Cerebellar nuclear complex (tissue), 1 donor: Measurements from ENCODE around the gene FAM20C.
"Not testable (repeated sequence)": the region's sequence is repeated elsewhere in the genome, so short reads cannot be mapped to it uniquely, and the experiment has no call there.

Experiments
- DNase-seq, 2 experiments: peaks; one replicate each; lab custom pipeline; 2025; lab: John Stamatoyannopoulos, UW

Gene FAM20C

DNA sequence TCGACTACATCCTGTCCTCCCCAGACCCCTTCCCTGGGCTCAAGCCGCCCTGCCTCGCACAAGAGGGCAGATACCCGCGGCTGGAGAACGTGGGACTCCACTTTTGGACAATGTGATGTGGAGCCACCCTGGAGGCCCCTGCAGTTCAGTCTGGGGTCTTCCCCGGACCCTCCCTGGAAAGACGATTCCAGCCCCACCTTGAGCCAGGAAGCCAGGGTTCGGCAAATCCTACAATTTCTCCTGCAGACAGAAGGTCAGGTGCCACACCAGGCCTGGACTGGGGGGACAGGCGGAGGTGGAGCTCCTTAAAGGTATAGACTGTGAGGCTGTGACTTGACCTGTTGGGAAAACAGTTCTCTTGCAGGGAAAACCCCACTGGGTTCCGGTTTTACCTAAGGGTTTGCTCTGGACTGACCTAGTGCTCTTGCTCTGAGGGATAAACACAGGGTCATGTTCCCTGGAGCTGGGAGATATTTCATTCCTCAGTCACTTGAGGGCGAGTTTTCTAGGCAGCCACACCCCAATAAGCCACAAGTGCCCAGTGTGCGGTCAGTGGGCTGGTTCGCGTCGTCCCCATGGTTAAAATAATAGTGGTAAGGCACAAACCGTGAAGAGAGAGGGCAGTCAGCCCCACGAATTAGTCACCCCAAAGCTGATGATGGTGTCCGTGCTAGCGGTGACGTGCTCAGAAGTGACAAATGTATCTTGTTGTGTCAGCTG lies 99.2 kb downstream of the FAM20C start:
- no peak for DNase-seq

DNA sequence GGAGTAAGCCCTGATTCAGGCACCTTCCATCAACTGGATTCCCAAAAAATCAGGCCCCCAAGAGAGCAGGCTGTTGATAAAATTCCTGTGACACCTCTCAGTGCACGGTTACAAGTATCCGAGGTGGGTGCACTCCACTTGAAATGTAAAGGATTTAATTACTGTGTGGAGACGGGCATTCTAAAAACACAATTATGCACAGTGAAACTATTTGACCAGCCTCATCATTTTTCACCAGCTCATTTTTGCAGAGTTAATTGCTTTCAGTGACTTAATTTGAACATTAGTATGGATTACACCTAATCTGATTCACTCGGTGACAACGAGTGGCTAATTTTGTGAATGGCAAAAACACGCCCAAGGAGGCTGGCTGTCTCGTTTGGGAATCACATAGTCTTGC lies 99.9 kb downstream of the FAM20C start:
- DNase-seq: no peak

DNA sequence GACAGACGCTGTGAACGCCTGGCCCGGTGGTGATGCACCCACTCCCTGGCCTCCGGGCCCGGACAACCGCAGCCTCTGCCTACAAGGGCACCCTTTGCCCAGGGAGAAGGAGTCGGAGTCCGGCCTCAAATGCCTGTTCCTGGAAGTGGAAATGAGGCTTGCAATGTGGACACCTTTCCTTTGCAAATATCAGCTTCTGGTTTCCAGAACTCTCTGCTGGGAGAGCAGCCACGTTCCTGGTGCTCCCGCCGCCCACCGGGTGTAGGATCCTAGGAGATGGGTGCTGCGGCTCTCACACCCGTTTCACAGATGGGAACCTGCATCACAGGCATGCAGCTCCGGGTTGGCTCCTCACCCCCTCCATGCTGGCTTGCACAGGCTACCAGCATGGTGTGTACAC lies 100.5 kb downstream of the FAM20C start:
- DNase-seq: no peak

DNA sequence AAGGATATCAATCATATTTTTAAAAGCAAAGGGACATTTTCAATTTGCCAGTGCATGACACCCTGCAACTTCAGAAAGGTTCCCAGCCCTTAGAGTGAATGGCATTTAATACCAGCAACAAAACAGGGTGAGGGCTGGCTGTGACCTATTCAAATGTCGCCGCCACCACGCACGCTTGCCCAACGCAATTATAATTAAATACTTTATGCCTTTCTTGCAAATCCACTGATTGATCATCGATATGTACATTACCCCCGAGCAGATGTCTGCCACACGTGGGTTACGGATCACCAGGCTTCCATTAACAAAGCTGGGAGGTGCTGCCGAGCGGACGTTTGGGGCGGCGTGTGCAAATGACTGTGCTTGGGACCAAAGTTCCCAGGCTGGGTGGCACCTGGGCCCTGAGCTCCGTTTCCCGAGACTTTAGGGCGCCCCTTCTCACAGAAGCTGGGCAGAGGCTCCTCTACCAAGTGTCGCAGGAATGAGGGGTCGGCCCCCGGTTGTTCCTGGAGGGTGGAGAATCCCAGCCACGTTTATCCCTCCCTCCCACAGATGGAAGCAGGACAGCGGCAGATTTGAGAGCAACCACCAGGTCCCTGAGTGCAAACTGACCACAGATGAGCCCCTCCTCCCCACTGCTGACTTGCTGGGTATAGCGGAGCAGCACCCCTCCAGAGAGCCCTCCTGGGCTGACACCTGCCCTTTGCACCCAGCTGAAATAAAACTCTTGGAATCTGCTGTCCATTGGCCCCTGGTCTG lies 101.5 kb downstream of the FAM20C start:
- no peak for DNase-seq

DNA sequence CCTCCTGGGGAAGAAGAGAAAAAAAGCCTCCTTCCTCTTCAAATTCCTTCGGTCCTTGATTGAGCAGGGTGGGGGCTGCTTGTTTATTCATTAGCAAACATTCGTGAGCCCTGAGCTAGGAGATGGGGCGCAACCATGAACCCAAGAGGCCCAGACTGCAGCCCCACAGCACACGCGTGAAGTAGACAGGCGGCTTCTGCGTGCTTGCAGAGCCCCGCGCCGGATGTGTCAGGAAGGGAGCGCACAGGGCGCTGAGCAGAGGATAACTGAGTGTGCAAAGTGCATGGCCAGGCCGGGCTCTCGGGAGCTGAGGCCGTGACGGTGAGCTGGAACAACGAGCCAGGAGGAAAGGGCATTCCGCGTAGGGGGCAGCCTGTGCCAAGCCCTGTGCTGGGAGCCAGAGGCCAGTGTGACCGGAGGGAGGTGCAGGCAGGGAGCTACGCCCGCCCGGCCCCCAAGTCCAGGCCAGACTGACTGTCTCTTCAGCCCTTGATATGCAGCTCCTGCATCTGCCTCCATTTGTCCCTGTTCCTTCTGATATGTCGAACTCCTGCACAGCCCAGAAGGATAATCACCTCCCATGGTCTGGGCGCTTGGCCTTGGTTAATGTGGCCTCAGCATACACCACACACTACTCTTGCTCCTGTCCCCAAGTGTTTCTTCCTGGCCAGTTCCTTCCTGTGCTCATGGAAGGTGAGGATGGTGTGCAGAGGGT lies 102.2 kb downstream of the FAM20C start:
- DNase-seq: no peak

DNA sequence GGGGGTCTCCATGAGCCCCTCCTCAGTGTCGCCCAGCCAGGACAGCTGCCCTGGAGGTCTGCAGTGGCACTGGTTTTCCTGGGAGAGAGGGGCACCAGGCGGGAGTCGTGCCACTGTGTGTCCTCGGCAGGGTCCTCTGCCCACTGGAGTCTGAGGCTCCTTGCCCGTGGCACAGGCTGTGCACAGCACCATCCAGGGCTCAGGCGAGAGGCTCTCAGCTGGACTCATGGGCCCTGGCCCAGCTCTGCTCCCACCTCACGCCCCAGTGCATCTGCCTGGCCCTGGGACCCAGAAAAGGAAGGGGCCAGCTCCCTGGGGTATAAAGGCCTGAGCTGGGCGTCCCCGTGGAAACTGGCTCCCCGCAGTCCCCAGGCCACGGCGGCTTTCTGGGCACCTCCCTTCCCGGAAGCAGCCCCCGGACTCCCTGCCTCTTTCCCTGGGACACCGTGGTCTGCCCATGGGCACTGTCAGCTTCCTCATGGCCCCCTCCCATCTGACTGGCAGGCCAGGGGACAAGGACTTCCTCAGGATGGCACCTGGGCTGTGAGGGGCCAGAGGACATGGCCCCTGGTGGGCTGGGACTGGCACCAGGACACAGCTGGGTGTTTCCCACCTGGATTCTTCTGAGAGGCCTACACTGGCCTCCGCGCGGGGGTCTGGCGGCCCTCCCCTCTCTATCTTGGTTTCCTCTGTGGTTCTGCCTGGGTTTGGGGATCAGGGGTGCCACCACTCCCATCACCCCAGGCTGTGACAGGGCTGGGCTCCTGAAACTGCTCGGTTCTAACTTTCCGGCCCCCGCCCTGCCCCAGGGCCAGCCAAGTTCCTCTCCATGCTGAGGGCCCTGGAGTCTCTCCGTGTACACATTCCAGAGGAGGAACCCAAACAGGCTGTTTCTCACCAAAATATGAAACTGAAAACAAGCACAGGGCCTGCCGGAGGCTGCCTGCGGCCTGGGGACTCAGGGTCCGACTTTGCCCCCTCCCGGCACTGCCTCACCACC lies 103.1 kb downstream of the FAM20C start:
- DNase-seq: no peak

DNA sequence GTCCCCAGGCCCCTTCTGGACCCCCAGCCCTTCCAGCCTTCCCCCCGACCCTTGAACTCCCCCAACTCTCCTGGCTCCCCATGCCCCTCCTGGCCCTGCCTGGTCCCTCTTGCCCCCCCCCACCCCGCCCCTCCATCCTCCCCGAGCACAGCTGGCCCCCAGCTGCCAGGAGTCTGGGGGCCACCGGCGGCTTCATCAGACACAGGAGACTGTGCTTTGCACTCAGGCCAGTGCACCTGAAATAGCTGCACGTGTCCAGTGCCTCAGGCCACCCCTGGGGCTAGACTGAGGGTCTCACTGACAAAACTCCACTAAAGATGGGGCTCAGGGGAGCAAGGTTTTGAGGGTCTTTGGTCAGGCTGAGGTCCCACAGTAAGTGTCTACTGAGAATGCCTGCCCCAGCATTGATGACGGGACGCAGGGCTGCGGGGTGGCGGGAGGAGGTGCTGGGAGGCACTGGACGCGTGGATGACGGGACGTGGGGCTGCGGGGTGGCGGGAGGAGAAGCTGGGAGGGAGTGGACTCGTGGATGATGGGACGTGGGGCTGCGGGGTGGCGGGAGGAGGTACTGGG lies 104.1 kb downstream of the FAM20C start:
- no peak for DNase-seq

DNA sequence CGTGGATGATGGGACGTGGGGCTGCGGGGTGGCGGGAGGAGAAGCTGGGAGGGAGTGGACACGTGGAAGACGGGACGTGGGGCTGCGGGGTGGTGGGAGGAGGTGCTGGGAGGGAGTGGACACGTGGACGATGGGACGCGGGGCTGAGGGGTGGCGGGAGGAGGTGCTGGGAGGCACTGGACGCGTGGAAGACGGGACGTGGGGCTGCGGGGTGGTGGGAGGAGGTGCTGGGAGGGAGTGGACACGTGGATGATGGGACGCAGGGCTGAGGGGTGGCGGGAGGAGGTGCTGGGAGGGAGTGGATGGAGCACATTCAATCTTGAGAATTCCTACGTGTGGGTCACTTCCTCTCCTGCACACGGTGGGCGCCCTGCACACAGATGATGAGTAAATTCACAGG lies 104.8 kb downstream of the FAM20C start:
- not testable (repeated sequence) for DNase-seq

DNA sequence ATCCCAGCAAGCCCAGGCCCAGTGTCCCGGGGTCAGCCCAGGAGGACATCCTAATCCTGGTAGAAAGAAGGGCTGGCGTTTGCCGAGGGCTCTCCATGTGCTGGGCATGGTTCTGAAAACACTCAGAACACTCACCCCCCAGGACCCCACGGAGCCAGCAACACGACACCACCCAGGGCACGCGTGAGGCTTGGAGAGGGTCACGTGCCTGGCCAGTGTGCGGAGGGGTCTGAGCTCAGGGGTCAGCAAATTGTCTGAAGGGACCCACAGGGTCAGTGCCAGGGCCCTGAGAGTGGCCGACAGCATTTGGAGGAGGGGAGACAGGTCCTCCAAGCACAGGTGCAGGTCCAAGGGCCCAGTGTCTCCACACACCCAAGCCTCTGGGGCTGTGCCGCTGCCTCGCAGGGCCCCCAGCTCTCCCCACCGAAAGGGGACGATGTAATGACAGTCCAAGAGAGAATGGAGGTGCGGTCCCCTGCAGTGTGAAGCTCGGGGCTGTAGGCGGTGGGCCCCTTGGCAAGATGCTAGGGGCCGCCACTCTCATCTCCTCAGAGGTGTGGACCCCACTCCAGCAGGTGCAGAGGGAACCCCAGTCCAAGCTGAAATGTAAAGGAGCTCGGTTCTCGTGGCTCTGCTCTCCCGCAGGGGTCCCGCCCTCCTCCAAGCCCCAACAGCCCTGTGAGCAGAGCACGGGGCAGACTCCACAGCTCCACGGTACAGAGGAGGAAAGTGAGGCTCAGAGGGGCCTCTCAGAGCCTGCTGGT lies 105.4 kb downstream of the FAM20C start:
- no peak for DNase-seq

DNA sequence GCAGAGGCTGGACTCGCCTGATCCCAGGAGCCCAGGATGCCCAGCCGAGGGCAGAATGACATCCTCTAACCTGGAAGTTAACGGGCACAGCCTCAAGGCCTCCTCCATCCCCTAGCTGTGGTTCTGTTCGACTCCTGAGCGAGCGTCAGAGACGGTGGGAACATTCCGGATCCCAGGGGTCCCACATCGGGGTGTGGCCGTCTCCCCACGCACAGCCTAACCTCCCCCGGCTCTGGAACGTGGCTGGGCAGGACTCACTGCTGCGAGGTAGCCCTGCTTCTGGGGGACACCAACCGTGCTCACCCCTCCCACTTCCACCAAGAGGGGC lies 106.0 kb downstream of the FAM20C start:
- DNase-seq: no peak

DNA sequence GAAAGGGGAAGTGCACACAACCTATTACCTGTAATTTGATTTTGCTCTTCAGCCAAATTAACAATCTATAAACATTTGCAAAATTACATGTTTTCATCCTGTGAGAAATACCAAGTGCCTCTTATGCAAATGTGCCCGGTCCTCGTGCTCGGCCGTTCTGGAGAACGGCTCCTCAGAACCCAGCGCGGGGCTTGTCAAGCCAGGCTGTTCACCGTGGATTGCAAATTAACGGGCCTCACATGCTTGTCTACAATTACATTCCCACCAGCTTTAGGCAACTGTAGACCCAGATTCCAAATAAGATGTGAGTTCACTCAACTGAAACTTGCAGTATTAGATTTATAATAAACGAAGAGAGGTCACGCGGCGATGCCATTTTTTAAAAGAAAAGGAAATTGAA lies 106.4 kb downstream of the FAM20C start:
- no peak for DNase-seq

DNA sequence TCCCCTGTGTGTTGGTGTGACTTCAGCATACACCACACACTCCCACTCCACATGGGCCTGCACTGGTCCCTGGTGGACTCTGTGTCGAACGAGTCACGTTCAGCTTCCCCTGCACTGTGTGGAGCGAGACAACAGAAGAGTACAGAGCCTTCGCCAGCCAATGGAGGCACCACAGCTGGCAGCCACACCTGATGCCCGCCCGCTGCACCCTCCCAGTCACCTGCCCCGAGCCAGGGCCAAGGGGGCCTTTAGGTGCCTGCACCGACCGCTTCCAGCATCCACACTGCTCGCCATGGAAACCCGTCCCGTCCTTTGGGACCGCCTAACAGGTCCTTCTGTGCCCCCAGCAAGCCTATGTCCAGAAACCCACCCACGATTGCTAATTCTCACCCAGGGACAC lies 106.8 kb downstream of the FAM20C start:
- no peak for DNase-seq

DNA sequence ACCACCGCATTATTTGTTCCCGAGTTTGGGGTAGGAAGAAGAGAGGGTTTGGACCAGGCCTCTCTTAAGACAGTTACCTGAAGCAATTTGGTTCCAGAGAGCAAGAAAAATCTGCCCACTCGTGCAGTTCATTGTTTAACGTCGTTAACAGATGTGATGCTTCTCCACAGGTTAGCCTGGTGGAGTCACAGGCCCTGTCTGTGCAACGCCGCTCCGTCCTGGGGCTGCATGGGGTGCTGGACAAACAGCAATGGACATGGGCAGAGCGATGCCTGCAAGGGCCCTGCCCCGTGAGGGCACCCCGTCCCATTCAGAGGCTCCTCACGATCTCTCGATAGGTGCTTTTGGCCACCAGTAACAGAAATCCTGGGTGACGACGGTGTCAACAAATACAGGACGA lies 107.3 kb downstream of the FAM20C start:
- no peak for DNase-seq

DNA sequence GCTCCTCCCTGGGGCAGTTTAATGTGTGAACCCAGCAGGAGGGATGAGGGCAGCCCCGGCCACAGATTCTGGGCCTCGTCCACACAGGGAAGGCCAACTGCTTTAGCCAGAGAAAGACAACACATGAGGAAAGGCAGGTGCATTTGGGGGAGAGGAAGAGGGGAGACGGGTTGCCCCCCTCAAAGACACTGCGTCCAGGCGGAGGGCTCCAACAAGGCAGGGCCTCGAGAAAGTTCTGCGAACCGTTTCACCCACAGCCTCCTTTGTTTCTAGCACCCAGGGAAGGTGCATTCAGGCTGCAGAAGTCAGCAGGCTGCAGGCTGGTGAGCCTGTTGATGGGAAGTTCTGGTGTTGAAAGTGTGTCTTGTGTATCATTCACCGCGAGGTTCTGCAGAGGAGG lies 107.7 kb downstream of the FAM20C start:
- DNase-seq: no peak

DNA sequence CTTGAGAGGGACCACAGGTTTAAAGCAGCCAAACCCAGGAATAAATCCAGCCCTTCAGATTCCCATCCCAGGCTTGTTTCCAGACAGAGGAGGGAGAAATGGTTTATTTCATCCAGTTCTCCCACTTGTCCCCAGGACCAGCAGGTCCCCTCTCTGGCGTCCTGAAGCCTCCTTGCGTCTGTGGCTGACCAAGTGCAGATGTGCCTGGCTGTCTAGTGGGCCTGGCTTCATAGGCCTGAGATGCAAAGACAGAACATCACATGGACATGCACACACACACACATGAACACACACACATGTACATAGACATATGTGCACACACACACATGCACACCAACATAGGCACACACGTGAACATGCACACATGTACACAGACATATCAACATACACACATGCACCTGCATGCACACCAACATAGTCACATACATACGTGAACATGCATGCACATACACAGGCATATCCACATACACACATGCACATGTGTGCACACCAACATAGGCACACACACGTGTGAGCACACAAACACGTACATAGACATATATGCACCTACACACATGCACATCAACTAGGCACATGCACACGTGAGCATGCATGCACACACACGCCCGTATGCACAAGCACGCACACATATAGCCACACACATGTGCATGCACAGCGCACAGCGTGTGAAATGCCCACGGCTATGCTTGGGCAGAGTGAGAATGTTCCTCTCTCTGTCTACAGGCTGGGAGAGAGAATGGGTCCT lies 108.3 kb downstream of the FAM20C start:
- DNase-seq: no peak

DNA sequence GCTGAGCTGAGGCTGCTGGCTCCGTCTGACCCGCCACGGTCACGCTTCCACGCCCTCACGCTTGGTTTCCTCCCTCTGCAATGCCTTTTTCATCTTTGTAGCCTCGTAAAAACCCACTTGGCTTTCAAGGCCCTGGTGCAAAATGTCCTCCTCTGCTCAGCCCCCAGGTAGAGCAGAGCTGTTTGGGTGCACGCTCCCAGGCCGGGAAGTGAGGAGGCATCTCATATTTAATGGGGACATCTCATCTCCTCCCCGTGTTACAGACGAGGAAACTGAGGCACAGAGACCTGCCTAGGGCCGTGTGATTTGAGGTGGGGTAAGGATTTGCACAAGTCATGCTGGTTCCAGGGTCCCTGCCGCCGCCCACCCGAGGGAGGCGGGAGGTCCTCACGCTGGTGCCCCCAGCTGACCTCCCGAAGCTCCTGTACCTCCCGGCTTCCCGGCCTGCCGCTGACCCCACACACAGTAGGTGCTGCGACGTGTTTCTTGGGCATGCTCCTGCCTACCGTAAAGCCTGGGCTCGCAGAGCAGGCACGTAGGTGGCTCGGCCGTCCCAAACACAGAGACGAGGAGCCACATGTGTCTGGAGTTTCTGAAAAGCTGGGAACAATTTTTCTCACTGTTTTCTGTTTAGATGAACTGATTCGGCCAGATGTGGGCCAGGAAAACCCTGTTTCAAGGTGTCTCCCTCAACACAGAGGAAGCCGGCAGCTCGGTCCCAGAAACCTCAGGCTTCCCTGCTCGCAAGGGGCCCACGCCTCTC lies 109.1 kb downstream of the FAM20C start:
- DNase-seq: no peak

DNA sequence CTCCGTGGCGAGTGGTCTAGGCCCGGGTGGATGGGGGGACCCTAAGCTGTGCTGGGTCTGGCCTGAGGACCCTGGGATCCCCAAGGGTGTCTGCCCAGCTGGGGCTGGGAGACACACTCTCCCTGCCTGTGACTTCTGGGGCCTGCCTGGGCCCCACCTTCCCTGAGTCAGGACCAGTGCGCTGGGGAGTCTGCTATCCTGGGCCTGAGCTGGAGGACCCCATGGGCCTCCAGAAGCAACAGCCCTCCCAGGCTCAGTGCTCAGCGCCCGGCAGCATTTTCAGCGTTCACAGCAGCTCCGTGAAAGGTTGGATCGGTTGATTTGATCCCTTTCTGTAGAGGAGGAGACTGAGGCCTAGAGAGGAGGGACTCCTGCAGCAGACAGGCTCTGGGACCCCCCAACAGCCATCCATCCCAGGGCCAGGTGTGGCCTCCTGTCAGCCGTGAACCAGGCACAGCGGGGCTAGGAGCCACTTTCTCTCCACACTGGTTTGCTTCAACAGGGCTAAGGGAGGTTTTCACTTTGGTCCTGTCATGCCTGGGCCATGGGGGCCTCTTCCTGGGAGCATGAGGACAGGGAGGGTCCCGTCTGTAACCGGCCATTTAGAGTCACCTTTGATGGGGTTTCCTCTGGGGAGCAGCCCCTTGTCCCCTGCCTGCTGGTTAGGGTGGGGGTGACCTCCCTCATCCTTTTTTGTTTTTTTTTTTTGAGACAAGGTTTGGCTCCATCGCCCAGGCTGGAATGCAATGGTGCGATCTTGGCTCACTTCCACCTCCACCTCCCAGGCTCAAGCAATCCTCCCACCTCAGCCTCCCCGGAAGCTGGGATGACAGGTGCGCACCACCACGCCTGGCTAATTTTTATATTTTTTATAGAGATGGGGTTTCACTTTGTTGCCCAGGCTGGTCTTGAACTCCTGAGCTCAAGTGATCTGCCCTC lies 110.0 kb downstream of the FAM20C start:
- no peak for DNase-seq

DNA sequence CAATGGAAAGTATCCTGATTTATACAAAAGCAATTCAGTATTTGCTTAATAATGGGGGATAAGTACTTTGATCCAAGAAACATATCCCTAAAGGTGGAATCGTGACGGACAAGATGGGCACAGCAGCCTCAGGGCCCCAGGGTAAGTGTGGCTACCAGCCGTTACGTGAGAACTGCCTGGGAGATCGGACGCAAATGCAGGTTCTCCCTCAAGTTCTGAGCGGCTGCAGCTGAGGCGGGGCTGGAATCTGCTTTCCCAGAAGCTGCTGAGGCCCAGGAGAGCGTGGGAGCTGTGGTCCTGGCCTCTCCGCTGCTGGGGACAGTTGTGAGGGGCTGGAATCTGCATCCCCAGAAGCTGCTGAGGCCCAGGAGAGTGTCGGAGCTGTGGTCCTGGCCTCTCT lies 111.1 kb downstream of the FAM20C start:
- no peak for DNase-seq
